Type B pancreatic cell (in vitro differentiated cells): ENCODE measurements around the gene ATG4C. TPM values are rescaled to one million over a fixed set of nuclear protein-coding genes. Genes with fewer than 3 reads are reported as not detected.
"Not testable (repeated sequence)": the region's sequence is repeated elsewhere in the genome, so short reads cannot be mapped to it uniquely, and the experiment has no call there.

ENCODE experiments used
- DNase-seq: peaks from one replicate; pipeline ENCODE4 v3.0.0; 2021; ENCODE audit warnings: mixed read lengths; ENCODE audit not compliant: unreplicated experiment; ENCODE audit errors: extremely low spot score
- H3K27ac Mint-ChIP-seq: 2 replicates; pipeline ENCODE4 v1.8.0; 2021; ENCODE audit warnings: mild to moderate bottlenecking, mixed read lengths
- H3K27me3 Mint-ChIP-seq: 2 replicates; pipeline ENCODE4 v1.8.0; 2021; ENCODE audit warnings: mixed read lengths
- H3K36me3 Mint-ChIP-seq: 2 replicates; pipeline ENCODE4 v1.8.0; 2021; ENCODE audit warnings: mixed read lengths
- H3K4me1 Mint-ChIP-seq: one replicate; pipeline ENCODE4 v1.8.0; 2021; ENCODE audit warnings: mixed read lengths; ENCODE audit not compliant: unreplicated experiment
- H3K4me3 Mint-ChIP-seq: 2 replicates; pipeline ENCODE4 v1.8.0; 2021; ENCODE audit warnings: mild to moderate bottlenecking, mixed read lengths
- H3K9me3 Mint-ChIP-seq: 2 replicates; pipeline ENCODE4 v1.8.0; 2021; ENCODE audit warnings: mixed read lengths
- CTCF ChIP-seq: fragments of 200-600 bp; sonication (generic); conservative IDR thresholded peaks from 2 replicates; pipeline ENCODE4 v1.5.0; 2021; ENCODE audit warnings: antibody characterized with exemption, mild to moderate bottlenecking
- total RNA-seq: library from RNA; stranded (reverse); gene quantifications from 2 replicates; pipeline ENCODE4 v1.2.1, GENCODE V29; 2021; ENCODE audit warnings: low replicate concordance

ATG4C gene
- total RNA-seq, 1 donor from 2014 or later = 13.4 TPM

- Mint-ChIP-seq H3K36me3 (no peaks in the 10 kb centered on the region), H3K4me3 (no peak overlapping the region), H3K9me3 (no peaks in the 10 kb centered on the region), H3K27me3 (no peaks in the 10 kb centered on the region), H3K4me1 (no peaks in the 10 kb centered on the region), H3K27ac (no peak overlapping the region)
- no peak for TF ChIP-seq CTCF
- DNase-seq = no peak
Observed at GRCh38 chr1:62746809-62747138, 37.2 kb upstream of the ATG4C start.

GRCh38 chr1:62753031-62753965, 30.6 kb upstream of the ATG4C start:
- no peak overlapping the region for H3K27ac Mint-ChIP-seq
- DNase-seq = no peak
- H3K4me3 Mint-ChIP-seq = no peak overlapping the region
- H3K36me3 Mint-ChIP-seq = no peaks in the 10 kb centered on the region
- peaks cover 4% of the 10 kb centered on the region for H3K9me3 Mint-ChIP-seq
- H3K27me3 Mint-ChIP-seq = no peaks in the 10 kb centered on the region
- no peak for TF ChIP-seq CTCF
- H3K4me1 Mint-ChIP-seq = no peaks in the 10 kb centered on the region

- DNase-seq, H3K4me1 Mint-ChIP-seq, H3K27ac Mint-ChIP-seq, H3K4me3 Mint-ChIP-seq, H3K36me3 Mint-ChIP-seq, H3K9me3 Mint-ChIP-seq, H3K27me3 Mint-ChIP-seq: not testable (repeated sequence)
Observed at GRCh38 chr1:62754938-62755337, 29.0 kb upstream of the ATG4C start.

- not testable (repeated sequence) for H3K27ac Mint-ChIP-seq, DNase-seq, H3K36me3 Mint-ChIP-seq, H3K4me3 Mint-ChIP-seq, H3K4me1 Mint-ChIP-seq, H3K27me3 Mint-ChIP-seq
- peaks cover 12% of the 10 kb centered on the region for H3K9me3 Mint-ChIP-seq
Observed at GRCh38 chr1:62756255-62756884, 27.6 kb upstream of the ATG4C start.

- H3K36me3 Mint-ChIP-seq, H3K4me3 Mint-ChIP-seq, H3K4me1 Mint-ChIP-seq, H3K27me3 Mint-ChIP-seq, DNase-seq: not testable (repeated sequence)
- Mint-ChIP-seq H3K9me3 (peaks cover 10% of the 10 kb centered on the region), H3K27ac (peak overlapping the region; percentile 87)
Observed at GRCh38 chr1:62759232-62759875, 24.6 kb upstream of the ATG4C start.

- Mint-ChIP-seq H3K27ac (peak overlapping the region; percentile 87), H3K4me3 (peak overlapping the region; percentile 72)
- H3K36me3 Mint-ChIP-seq, H3K4me1 Mint-ChIP-seq, DNase-seq, H3K9me3 Mint-ChIP-seq, H3K27me3 Mint-ChIP-seq: not testable (repeated sequence)
Observed at GRCh38 chr1:62760021-62760782, 23.7 kb upstream of the ATG4C start.

- H3K27ac Mint-ChIP-seq, H3K4me3 Mint-ChIP-seq, DNase-seq, H3K9me3 Mint-ChIP-seq, H3K36me3 Mint-ChIP-seq, H3K27me3 Mint-ChIP-seq: not testable (repeated sequence)
- H3K4me1 Mint-ChIP-seq = peaks cover 13% of the 10 kb centered on the region
Observed at GRCh38 chr1:62761223-62761870, 22.6 kb upstream of the ATG4C start.

GRCh38 chr1:62762027-62762426, 21.9 kb upstream of the ATG4C start:
- H3K27ac Mint-ChIP-seq, H3K4me3 Mint-ChIP-seq, H3K27me3 Mint-ChIP-seq: not testable (repeated sequence)

More at GRCh38 chr1:62762027-62762426, 21.9 kb upstream of the ATG4C start:
- not testable (repeated sequence) for H3K36me3 Mint-ChIP-seq, DNase-seq, H3K9me3 Mint-ChIP-seq
- H3K4me1 Mint-ChIP-seq = peaks cover 13% of the 10 kb centered on the region
